Glutamatergic neuron (in vitro differentiated cells): ENCODE results near the gene CALCA. TPM values are rescaled to one million over a fixed set of nuclear protein-coding genes. Genes with fewer than 3 reads are reported as not detected.
A peak's percentile ranks its signal among the peaks of the same experiment; 100 is the strongest.

Source experiments
- DNase-seq: peaks from one replicate; pipeline ENCODE4 v3.0.0; 2022
- H3K27ac Mint-ChIP-seq: one replicate; pipeline ENCODE4 v1.8.0; 2020; ENCODE audit warnings: mild to moderate bottlenecking, mixed read lengths, inconsistent platforms; ENCODE audit not compliant: unreplicated experiment
- H3K27me3 Mint-ChIP-seq: one replicate; pipeline ENCODE4 v1.8.0; 2020; ENCODE audit warnings: mild to moderate bottlenecking, moderate library complexity, mixed read lengths, inconsistent platforms; ENCODE audit not compliant: unreplicated experiment
- H3K36me3 Mint-ChIP-seq: one replicate; pipeline ENCODE4 v1.8.0; 2020; ENCODE audit warnings: mild to moderate bottlenecking, mixed read lengths, inconsistent platforms; ENCODE audit not compliant: unreplicated experiment
- H3K4me1 Mint-ChIP-seq: one replicate; pipeline ENCODE4 v1.8.0; 2020; ENCODE audit warnings: mild to moderate bottlenecking, low read depth, mixed read lengths, inconsistent platforms; ENCODE audit not compliant: unreplicated experiment
- H3K4me3 Mint-ChIP-seq: one replicate; pipeline ENCODE4 v1.8.0; 2020; ENCODE audit warnings: mild to moderate bottlenecking, mixed read lengths, inconsistent platforms; ENCODE audit not compliant: unreplicated experiment
- H3K9me3 Mint-ChIP-seq: one replicate; pipeline ENCODE4 v1.8.0; 2020; ENCODE audit warnings: mild to moderate bottlenecking, moderate library complexity, mixed read lengths, inconsistent platforms; ENCODE audit not compliant: unreplicated experiment
- total RNA-seq: library from RNA; stranded (reverse); fragmentation: NEBNext Ultra II Directional; extraction: Animal tissue kit (Norgen Biotek cat#: 25700); gene quantifications from one replicate; pipeline ENCODE4 v1.2.1, GENCODE V29; 2021; ENCODE audit not compliant: unreplicated experiment
- TF ChIP-seq, protein P1 (sequence below): fragments of 200-600 bp; sonication (generic); IDR thresholded peaks from one replicate; pipeline ENCODE4 v1.5.0; 2021; ENCODE audit not compliant: partially characterized antibody, unreplicated experiment

CALCA gene
- total RNA-seq, 1 donor from 2014 or later, result not detected

- no peak overlapping the region for H3K4me3 Mint-ChIP-seq
Observed at GRCh38 chr11:14969901-14970323, 2.2 kb downstream of the CALCA start.

GRCh38 chr11:14967581-14968243, 4.4 kb downstream of the CALCA start:
- Mint-ChIP-seq H3K4me1 (peaks cover 9% of the 10 kb centered on the region), H3K9me3 (no peaks in the 10 kb centered on the region), H3K27ac (no peak overlapping the region), H3K4me3 (no peak overlapping the region), H3K36me3 (peaks cover 5% of the 10 kb centered on the region), H3K27me3 (peaks cover 11% of the 10 kb centered on the region)
- TF ChIP-seq, protein P1, sequence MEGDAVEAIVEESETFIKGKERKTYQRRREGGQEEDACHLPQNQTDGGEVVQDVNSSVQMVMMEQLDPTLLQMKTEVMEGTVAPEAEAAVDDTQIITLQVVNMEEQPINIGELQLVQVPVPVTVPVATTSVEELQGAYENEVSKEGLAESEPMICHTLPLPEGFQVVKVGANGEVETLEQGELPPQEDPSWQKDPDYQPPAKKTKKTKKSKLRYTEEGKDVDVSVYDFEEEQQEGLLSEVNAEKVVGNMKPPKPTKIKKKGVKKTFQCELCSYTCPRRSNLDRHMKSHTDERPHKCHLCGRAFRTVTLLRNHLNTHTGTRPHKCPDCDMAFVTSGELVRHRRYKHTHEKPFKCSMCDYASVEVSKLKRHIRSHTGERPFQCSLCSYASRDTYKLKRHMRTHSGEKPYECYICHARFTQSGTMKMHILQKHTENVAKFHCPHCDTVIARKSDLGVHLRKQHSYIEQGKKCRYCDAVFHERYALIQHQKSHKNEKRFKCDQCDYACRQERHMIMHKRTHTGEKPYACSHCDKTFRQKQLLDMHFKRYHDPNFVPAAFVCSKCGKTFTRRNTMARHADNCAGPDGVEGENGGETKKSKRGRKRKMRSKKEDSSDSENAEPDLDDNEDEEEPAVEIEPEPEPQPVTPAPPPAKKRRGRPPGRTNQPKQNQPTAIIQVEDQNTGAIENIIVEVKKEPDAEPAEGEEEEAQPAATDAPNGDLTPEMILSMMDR, result no peak
- DNase-seq, result peak; percentile 30

More at GRCh38 chr11:14969901-14970323, 2.2 kb downstream of the CALCA start:
- Mint-ChIP-seq H3K27me3 (peaks cover 24% of the 10 kb centered on the region), H3K4me1 (peaks cover 17% of the 10 kb centered on the region), H3K36me3 (peaks cover 5% of the 10 kb centered on the region), H3K27ac (no peak overlapping the region), H3K9me3 (no peaks in the 10 kb centered on the region)
- DNase-seq, result peak; percentile 90
- TF ChIP-seq, protein P1, result peak; percentile 80

GRCh38 chr11:14956111-14956510, 16.0 kb downstream of the CALCA start:
- TF ChIP-seq, protein P1, result no peak
- Mint-ChIP-seq H3K4me3 (no peak overlapping the region), H3K36me3 (no peaks in the 10 kb centered on the region), H3K4me1 (no peaks in the 10 kb centered on the region), H3K27ac (no peak overlapping the region), H3K27me3 (no peaks in the 10 kb centered on the region), H3K9me3 (no peaks in the 10 kb centered on the region)
- no peak for DNase-seq

GRCh38 chr11:14954581-14954980, 17.6 kb downstream of the CALCA start:
- TF ChIP-seq, protein P1, result no peak
- no peak for DNase-seq
- no peaks in the 10 kb centered on the region for H3K4me1 Mint-ChIP-seq
- no peak overlapping the region for H3K27ac Mint-ChIP-seq
- H3K36me3 Mint-ChIP-seq, result no peaks in the 10 kb centered on the region
- no peak overlapping the region for H3K4me3 Mint-ChIP-seq
- H3K9me3 Mint-ChIP-seq, result no peaks in the 10 kb centered on the region
- H3K27me3 Mint-ChIP-seq, result no peaks in the 10 kb centered on the region

DNA sequence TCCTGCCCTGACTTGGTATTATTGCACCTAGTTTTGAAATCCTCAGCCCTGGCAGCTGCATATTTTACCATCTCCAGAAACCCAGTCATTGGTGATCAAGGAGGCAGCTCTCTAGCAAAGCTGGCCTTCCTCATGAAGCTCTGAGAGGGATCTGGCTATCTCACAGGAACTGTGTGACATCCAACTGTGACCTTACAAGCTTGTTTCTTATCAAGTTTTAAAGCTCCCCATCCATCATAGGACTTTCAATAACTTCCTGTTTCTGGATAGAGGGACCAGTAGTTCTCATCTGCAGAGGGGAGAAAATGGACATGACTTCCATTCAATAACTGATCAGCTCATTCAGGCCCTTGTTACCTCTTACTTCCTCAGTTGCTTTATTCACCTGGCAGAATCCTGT, 18.2 kb downstream of the CALCA start:
- no peaks in the 10 kb centered on the region for H3K9me3 Mint-ChIP-seq
- DNase-seq, result no peak
- H3K4me1 Mint-ChIP-seq, result no peaks in the 10 kb centered on the region
- TF ChIP-seq, protein P1, result no peak
- no peaks in the 10 kb centered on the region for H3K27me3 Mint-ChIP-seq
- no peak overlapping the region for H3K27ac Mint-ChIP-seq
- H3K36me3 Mint-ChIP-seq, result no peaks in the 10 kb centered on the region
- H3K4me3 Mint-ChIP-seq, result no peak overlapping the region
